ENCODE data around the gene MAP2K5. TPM values are rescaled to one million over a fixed set of nuclear protein-coding genes. Genes with fewer than 3 reads are reported as not detected.

Gene MAP2K5
- total RNA-seq, 1 experiment from 2014 or later = 7.1 TPM

GRCh38 chr15:67755264-67755663, 212.8 kb downstream of the MAP2K5 start:
- no peak for DNase-seq (ENCODE audit: low read depth)

GRCh38 chr15:67755936-67756335, 213.4 kb downstream of the MAP2K5 start:
- no peak for DNase-seq (ENCODE audit: low read depth)

- DNase-seq (ENCODE audit: low read depth) = no peak
These were observed 216.3 kb downstream of the MAP2K5 start for GRCh38 chr15:67758619-67759300.

- no peak for DNase-seq (ENCODE audit: low read depth)
These were observed 218.4 kb downstream of the MAP2K5 start for GRCh38 chr15:67760901-67761300.

- no peak for DNase-seq (ENCODE audit: low read depth)
These were observed 218.8 kb downstream of the MAP2K5 start for GRCh38 chr15:67761343-67761742.

- peak; percentile 15 for DNase-seq (ENCODE audit: low read depth)
These were observed 220.3 kb downstream of the MAP2K5 start for GRCh38 chr15:67762610-67763368.

- no peak for DNase-seq (ENCODE audit: low read depth)
These were observed 223.2 kb downstream of the MAP2K5 start for GRCh38 chr15:67765701-67766100.

- DNase-seq (ENCODE audit: low read depth) = no peak
These were observed 224.5 kb downstream of the MAP2K5 start for GRCh38 chr15:67766968-67767367.

- DNase-seq (ENCODE audit: low read depth) = no peak
These were observed 225.9 kb downstream of the MAP2K5 start for GRCh38 chr15:67768313-67768977.

GRCh38 chr15:67769497-67770357, 227.2 kb downstream of the MAP2K5 start:
- no peak for DNase-seq (ENCODE audit: low read depth)

- DNase-seq (ENCODE audit: low read depth) = no peak
These were observed 227.8 kb downstream of the MAP2K5 start for GRCh38 chr15:67770358-67770628.

- no peak for DNase-seq (ENCODE audit: low read depth)
These were observed 228.8 kb downstream of the MAP2K5 start for GRCh38 chr15:67771189-67771800.

GRCh38 chr15:67774626-67775025, 232.1 kb downstream of the MAP2K5 start:
- no peak for DNase-seq (ENCODE audit: low read depth)

GRCh38 chr15:67775250-67775649, 232.7 kb downstream of the MAP2K5 start:
- no peak for DNase-seq (ENCODE audit: low read depth)

- no peak for DNase-seq (ENCODE audit: low read depth)
These were observed 233.5 kb downstream of the MAP2K5 start for GRCh38 chr15:67775998-67776397.

- peak; percentile 8 for DNase-seq (ENCODE audit: low read depth)
These were observed 234.1 kb downstream of the MAP2K5 start for GRCh38 chr15:67776600-67776999.

GRCh38 chr15:67777071-67777470, 234.6 kb downstream of the MAP2K5 start:
- DNase-seq (ENCODE audit: low read depth) = no peak

- DNase-seq (ENCODE audit: low read depth) = no peak
These were observed 235.3 kb downstream of the MAP2K5 start for GRCh38 chr15:67777773-67778172.

GRCh38 chr15:67778968-67779548, 236.6 kb downstream of the MAP2K5 start:
- DNase-seq (ENCODE audit: low read depth) = no peak

GRCh38 chr15:67779549-67780111, 237.1 kb downstream of the MAP2K5 start:
- no peak for DNase-seq (ENCODE audit: low read depth)

- no peak for DNase-seq (ENCODE audit: low read depth)
These were observed 238.6 kb downstream of the MAP2K5 start for GRCh38 chr15:67781061-67781460.

Data from RPMI7951 (cell line).